ENCODE results near the gene PRM3.
A peak's percentile ranks its signal among the peaks of the same experiment; 100 is the strongest.

The PRM3 gene

GRCh38 chr16:11233727-11234376, 39.6 kb downstream of the PRM3 start:
- no peak overlapping the region for H3K27ac ChIP-seq
- TF ChIP-seq, protein P1, sequence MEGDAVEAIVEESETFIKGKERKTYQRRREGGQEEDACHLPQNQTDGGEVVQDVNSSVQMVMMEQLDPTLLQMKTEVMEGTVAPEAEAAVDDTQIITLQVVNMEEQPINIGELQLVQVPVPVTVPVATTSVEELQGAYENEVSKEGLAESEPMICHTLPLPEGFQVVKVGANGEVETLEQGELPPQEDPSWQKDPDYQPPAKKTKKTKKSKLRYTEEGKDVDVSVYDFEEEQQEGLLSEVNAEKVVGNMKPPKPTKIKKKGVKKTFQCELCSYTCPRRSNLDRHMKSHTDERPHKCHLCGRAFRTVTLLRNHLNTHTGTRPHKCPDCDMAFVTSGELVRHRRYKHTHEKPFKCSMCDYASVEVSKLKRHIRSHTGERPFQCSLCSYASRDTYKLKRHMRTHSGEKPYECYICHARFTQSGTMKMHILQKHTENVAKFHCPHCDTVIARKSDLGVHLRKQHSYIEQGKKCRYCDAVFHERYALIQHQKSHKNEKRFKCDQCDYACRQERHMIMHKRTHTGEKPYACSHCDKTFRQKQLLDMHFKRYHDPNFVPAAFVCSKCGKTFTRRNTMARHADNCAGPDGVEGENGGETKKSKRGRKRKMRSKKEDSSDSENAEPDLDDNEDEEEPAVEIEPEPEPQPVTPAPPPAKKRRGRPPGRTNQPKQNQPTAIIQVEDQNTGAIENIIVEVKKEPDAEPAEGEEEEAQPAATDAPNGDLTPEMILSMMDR (conservative IDR thresholded peaks at IDR 0.05): no peak

- no peak overlapping the region for H3K27ac ChIP-seq
- TF ChIP-seq, protein P1 (conservative IDR thresholded peaks at IDR 0.05): no peak
Measured at GRCh38 chr16:11232852-11233726, 40.3 kb downstream of the PRM3 start.

- TF ChIP-seq, protein P1 (conservative IDR thresholded peaks at IDR 0.05): no peak
- no peak overlapping the region for H3K27ac ChIP-seq
Measured at GRCh38 chr16:11232302-11232851, 41.1 kb downstream of the PRM3 start.

DNA sequence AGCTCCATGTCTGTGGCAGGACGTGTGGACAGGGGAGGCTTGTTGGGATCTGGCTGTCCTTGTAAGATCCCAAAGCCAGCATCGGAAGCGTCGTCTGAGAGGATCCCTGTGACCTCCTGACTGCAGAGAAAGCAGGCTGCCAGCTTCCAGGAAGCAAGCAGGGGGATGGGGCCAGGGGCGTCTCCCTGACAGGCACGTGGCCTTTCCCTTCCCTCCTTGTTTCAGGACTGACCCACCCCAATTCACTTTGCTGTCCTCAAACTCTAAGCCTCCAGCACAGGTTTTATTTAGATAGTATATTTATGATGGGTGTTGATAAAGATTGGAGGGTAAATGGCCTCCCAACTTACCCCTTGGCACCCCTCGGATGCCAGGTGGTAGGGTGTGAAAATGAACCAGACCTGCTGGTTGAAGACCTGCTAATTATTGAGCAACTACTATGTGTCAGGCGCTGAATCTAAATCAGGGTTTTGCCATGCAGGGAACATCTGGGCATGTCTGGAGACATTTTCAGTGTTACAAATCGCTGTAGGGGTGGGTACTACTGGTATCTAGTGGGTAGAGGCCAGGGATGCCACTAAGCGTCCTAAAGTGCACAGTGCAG, 42.0 kb downstream of the PRM3 start:
- TF ChIP-seq, protein P1 (conservative IDR thresholded peaks at IDR 0.05): no peak
- peak overlapping the region; percentile 66 for H3K27ac ChIP-seq

DNA sequence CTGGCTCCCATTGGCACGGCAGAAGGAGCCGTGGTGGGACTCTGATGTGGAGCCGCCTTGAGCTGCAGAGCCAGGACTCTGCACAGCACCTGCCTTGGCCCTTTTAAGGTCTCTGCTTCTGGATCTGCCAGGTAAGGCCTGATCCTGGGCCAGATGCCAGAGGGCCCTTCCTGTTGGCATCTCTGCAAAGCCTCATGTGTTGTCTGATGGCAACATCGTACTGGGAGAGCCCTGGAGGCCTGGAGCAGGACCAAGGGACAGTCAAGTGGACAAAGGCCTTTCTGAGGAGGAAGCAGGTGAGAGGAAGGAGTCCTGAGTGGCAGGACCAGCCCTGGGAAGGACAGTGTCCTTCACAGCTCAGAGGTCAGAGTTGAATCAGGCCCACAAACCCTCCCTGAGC, 43.5 kb downstream of the PRM3 start:
- peak overlapping the region; percentile 66 for H3K27ac ChIP-seq

GRCh38 chr16:11229432-11229831, 44.0 kb downstream of the PRM3 start:
- H3K27ac ChIP-seq: peak overlapping the region; percentile 66
- TF ChIP-seq, protein P1 (conservative IDR thresholded peaks at IDR 0.05): no peak

More for the DNA sequence above, 43.5 kb downstream of the PRM3 start:
- TF ChIP-seq, protein P1 (conservative IDR thresholded peaks at IDR 0.05): no peak

Measured in VCaP (cell line).